Astrocyte (in vitro differentiated cells and primary cell): Measurements from ENCODE around the gene CARD11.

Experiments used
- EZH2 ChIP-seq: IDR thresholded peaks from 2 replicates; pipeline ENCODE4 v1.6.1; 2012; ENCODE audit warnings: mild to moderate bottlenecking, low read length, inconsistent platforms; ENCODE audit not compliant: insufficient read depth
- TF ChIP-seq, protein P1 (sequence below): IDR thresholded peaks from 2 replicates; pipeline ENCODE4 v1.5.1; 2011; ENCODE audit warnings: low read depth, mild to moderate bottlenecking, inconsistent platforms, low read length, moderate library complexity; ENCODE audit not compliant: insufficient read depth

DNA sequence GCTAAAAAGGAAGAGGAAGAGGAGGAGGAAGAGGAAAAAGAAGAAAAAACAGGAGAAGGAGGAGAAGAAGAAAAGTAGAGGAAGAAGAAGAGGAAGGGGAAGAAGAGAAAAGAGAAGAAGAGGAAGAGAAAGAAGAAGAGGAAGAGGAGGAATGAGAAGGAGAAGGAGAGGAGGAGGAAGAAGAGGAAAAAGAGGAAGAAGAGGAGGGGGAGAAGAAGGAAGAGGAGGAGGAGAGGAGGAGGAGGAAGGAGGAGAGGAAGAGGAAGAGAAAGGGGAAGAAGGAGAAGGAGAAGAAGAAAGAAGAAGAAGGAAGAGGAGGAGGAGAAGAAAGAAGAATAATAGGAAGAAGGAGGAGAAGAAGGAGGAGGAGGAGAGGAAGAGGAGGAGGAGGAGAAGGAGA is 103.2 kb downstream of the CARD11 start:
- TF ChIP-seq, protein P1, sequence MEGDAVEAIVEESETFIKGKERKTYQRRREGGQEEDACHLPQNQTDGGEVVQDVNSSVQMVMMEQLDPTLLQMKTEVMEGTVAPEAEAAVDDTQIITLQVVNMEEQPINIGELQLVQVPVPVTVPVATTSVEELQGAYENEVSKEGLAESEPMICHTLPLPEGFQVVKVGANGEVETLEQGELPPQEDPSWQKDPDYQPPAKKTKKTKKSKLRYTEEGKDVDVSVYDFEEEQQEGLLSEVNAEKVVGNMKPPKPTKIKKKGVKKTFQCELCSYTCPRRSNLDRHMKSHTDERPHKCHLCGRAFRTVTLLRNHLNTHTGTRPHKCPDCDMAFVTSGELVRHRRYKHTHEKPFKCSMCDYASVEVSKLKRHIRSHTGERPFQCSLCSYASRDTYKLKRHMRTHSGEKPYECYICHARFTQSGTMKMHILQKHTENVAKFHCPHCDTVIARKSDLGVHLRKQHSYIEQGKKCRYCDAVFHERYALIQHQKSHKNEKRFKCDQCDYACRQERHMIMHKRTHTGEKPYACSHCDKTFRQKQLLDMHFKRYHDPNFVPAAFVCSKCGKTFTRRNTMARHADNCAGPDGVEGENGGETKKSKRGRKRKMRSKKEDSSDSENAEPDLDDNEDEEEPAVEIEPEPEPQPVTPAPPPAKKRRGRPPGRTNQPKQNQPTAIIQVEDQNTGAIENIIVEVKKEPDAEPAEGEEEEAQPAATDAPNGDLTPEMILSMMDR: no peak
- TF ChIP-seq EZH2: no peak
